Measurements from ENCODE around the gene TTF1.

TTF1 gene, protein sequence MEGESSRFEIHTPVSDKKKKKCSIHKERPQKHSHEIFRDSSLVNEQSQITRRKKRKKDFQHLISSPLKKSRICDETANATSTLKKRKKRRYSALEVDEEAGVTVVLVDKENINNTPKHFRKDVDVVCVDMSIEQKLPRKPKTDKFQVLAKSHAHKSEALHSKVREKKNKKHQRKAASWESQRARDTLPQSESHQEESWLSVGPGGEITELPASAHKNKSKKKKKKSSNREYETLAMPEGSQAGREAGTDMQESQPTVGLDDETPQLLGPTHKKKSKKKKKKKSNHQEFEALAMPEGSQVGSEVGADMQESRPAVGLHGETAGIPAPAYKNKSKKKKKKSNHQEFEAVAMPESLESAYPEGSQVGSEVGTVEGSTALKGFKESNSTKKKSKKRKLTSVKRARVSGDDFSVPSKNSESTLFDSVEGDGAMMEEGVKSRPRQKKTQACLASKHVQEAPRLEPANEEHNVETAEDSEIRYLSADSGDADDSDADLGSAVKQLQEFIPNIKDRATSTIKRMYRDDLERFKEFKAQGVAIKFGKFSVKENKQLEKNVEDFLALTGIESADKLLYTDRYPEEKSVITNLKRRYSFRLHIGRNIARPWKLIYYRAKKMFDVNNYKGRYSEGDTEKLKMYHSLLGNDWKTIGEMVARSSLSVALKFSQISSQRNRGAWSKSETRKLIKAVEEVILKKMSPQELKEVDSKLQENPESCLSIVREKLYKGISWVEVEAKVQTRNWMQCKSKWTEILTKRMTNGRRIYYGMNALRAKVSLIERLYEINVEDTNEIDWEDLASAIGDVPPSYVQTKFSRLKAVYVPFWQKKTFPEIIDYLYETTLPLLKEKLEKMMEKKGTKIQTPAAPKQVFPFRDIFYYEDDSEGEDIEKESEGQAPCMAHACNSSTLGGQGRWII

DNA sequence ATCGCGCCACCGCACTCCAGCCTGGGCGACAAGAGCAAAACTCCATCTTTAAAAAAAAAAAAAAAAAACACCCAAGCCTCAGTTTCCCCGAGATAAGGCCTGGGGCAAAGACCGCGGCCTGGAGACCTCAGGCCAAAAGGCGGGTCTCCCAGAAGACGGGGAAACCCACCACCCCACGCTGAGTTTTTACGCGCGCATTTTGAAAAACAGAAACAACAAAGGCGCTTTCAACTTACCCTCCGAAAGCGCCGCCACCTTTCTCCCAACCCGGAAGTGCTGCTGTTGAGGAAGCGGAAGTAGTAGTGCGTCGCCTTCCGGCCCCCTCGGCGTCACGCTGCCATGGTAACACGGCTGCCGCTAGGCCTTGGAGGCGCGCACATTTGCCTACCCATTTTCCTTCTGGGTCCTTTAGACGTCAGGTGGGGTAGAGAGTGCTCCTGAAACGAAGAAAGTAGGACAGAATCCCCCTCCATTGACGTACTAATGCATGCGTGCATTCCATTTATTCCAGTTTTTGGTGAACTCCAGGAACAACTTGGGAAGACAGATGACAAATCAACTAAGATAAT, at the start of gene TTF1:
TTF1 (minus strand) TSS at position 287 of the 569 bp plus-strand sequence. CDS start 4,019 bp downstream, outside the sequence.
- TF ChIP-seq, protein P1, sequence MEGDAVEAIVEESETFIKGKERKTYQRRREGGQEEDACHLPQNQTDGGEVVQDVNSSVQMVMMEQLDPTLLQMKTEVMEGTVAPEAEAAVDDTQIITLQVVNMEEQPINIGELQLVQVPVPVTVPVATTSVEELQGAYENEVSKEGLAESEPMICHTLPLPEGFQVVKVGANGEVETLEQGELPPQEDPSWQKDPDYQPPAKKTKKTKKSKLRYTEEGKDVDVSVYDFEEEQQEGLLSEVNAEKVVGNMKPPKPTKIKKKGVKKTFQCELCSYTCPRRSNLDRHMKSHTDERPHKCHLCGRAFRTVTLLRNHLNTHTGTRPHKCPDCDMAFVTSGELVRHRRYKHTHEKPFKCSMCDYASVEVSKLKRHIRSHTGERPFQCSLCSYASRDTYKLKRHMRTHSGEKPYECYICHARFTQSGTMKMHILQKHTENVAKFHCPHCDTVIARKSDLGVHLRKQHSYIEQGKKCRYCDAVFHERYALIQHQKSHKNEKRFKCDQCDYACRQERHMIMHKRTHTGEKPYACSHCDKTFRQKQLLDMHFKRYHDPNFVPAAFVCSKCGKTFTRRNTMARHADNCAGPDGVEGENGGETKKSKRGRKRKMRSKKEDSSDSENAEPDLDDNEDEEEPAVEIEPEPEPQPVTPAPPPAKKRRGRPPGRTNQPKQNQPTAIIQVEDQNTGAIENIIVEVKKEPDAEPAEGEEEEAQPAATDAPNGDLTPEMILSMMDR (IDR thresholded peaks at IDR 0.05) = no peak

DNA sequence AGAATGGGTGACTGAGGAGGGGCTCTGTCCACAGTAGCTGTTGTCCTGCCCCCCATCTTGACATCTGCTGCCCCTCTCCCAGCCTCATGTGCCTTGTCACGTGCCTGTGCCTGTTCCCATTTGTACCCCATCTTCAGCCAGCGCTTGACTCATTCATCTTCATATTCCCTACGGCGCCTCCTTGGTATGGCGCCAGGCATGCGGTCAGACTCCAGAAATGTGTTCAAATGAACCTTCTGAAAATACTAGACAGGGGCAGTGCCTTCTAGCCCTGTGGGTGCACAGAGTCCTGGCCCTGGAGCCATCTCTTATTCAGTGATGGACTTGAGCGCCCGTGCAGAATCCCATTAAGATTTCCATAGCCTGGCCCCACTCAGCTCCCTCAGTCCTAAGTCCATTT, 49.6 kb upstream of the TTF1 start:
- TF ChIP-seq, protein P1 (IDR thresholded peaks at IDR 0.05) = no peak

DNA sequence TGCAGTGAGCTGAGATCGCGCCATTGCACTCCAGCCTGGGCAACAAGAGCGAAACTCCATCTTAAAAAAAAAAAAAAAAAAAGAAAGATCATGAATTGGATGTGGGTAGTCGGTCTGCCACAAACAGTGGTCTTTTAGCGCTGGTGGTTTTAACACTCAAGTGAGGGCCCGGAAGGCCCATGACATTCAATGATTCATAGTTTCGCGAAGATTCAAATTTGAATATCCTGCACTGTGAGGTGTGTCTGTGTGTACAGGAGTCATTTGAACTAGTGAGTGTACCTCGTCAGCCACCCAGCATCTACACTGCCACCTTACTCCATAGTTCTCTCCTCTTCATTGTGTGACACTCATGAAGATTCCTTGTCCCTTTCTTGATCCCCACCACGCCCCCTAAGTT, 44.6 kb upstream of the TTF1 start:
- TF ChIP-seq, protein P1 (IDR thresholded peaks at IDR 0.05) = no peak

DNA sequence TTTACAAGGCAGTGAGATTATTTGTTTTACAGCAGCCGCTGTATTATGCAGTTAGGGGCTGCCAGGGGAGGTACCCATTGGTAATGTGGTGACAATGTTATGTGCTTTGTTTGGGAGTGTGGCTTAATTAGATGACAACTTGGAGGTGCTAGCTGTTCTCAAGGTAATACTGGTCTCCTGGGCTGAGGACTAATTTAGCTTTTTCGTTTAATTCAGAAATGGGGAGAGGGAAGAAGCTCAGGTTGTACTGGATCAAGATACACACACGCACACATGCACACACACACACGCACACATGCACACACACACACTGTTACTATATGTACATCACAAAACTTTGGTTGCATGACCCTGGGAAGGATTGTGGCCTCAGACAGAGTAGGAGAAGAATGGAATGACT, 41.3 kb upstream of the TTF1 start:
- TF ChIP-seq, protein P1 (IDR thresholded peaks at IDR 0.05) = no peak

DNA sequence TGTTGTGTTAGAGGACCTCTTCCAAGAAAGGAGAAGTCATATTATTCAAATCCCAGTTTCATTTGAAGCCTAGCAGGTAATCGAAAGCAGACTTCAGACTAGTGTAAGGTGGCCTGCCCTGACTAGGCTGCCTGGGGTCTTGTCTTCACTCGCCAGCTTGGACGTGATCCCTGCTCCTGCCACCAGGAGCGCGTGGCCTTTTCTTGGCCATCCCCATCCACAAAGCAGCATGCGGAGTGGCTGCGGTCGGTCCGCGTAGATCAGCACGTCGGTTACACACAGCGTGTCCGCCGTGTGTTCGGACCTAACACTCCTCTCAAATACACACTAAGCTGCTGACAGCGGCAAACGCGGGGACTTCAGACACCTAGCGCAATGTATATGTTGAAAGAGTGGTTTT, 40.7 kb upstream of the TTF1 start:
- TF ChIP-seq, protein P1 (IDR thresholded peaks at IDR 0.05) = no peak

DNA sequence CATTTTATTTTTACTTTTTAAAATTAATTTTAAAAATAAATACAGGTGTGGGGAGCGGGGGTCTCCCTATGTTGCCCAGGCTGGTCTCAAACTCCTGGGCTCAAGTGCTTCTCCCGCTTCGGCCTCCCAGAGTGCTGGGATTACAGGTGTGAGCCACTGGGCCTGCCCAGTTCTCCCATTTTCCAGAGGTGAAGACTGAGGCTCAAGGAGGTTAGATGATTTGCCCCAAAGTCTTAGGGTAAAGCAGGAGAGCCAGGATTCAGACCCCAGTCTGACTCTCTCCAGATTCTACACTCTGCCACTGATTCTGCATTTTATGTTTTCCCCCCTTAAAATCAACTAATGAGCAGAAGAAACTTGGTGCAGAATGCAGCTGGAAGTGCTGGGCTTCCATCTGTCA, 40.2 kb upstream of the TTF1 start:
- TF ChIP-seq, protein P1 (IDR thresholded peaks at IDR 0.05) = no peak

DNA sequence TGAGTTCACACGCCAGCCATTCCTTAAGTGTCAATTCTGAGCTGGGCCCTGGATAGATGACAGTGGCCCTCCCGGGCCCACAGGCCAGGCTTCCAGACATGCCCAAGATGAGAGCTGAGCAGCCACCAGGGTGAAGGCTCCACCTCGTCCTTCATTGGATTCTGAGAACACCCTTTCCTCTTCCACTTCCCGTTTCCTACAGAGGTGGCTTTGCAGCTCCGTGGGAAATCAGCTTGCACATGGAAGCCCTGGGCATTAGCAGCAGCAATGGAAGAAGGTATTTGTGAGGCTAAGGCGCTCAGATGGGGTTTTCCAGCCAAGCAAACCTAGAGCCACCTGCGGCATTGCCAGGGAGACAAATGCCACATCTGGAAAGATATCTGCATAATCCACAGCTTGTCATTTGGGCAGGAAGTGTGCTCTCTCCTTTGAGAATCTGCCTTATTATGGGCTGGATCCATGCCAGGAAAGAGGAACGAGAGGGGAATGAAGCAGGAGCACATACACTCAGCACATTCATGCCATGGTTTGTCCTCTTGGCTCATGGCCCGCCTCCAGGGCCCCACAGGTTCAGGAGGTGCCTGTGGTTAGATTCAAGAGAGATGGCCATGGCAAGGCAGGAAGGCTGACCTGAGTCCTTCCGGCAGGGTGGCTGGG, 37.4 kb upstream of the TTF1 start:
- TF ChIP-seq, protein P1 (IDR thresholded peaks at IDR 0.05) = no peak

All from LNCAP (cell line).